ENCODE measurements around the gene SSBP1. TPM values are rescaled to one million over a fixed set of nuclear protein-coding genes. Genes with fewer than 3 reads are reported as not detected.

SSBP1 gene
- total and polyA plus RNA-seq, 2 of the 8 experiments (the other 6 are each of a cell fraction or from before 2014, with no cell fraction given) = 136 to 254 TPM

GRCh38 chr7:141704112-141704511 lies 34.0 kb upstream of the SSBP1 start:
- Histone ChIP-seq H3K4me1 (replicated peaks in 1 of 4; ENCODE audit: control insufficient read depth in 3 of 4, insufficient read depth in 4 of 4, low read length in 3 of 4) (peaks cover 0 to 5% (median 4%) of the 10 kb centered on the region in 4 experiments; a peak in 5 of 7 replicates), H2AFZ (ENCODE audit: low read length) (no peak overlapping the region), H2BK120ac (replicated peaks; ENCODE audit: low read depth, low read length) (no peak overlapping the region), H3K18ac (ENCODE audit: extremely low read depth, low read length) (no peak overlapping the region), H4K91ac (replicated peaks; ENCODE audit: insufficient read length, low read length) (no peak overlapping the region), H3K9ac (replicated peaks in 1 of 4; ENCODE audit: extremely low read depth in 1 of 4, low read depth in 3 of 4, low read length in 3 of 4) (no peak overlapping the region), H4K20me1 (replicated peaks in 1 of 2; ENCODE audit: control insufficient read depth in 1 of 2, insufficient read depth in 2 of 2, low read length in 2 of 2) (no peaks in the 10 kb centered on the region), H2BK5ac (ENCODE audit: low read depth, low read length) (no peak overlapping the region), H3K14ac (ENCODE audit: insufficient read length) (no peak overlapping the region), H3K9me3 (ENCODE audit: insufficient read depth in 2 of 2, low read depth in 1 of 2, low read length in 1 of 2) (no peaks in the 10 kb centered on the region), H3K27ac (ENCODE audit: low read depth, low read length) (no peak overlapping the region), H2BK20ac (ENCODE audit: low read length) (no peak overlapping the region), H2BK12ac (ENCODE audit: low read depth, low read length) (no peak overlapping the region), H3K56ac (replicated peaks; ENCODE audit: insufficient read length, low read depth, low read length) (no peak overlapping the region), H3K4me3 (ENCODE audit: extremely low read depth in 1 of 4, insufficient read depth in 2 of 4, low read depth in 3 of 4, low read length in 4 of 4) (no peak overlapping the region), H3K79me2 (ENCODE audit: control insufficient read depth in 1 of 2, insufficient read depth in 2 of 2, low read length in 2 of 2) (peaks cover 0 to 18% of the 10 kb centered on the region in 2 experiments; a peak in 1 of 4 replicates), H3K4me2 (ENCODE audit: insufficient read depth in 1 of 2, low read depth in 2 of 2, low read length in 2 of 2) (no peak overlapping the region), H4K5ac (ENCODE audit: insufficient read length, low read depth, low read length) (no peak overlapping the region), H3K23me2 (ENCODE audit: low read depth, low read length) (peaks cover 3% of the 10 kb centered on the region; the same call in 1 of the 2 replicates), H2BK15ac (ENCODE audit: low read length) (no peak overlapping the region), H4K8ac (ENCODE audit: extremely low read depth, insufficient read depth, low read length) (no peak overlapping the region), H3K79me1 (ENCODE audit: low read depth, low read length) (no peaks in the 10 kb centered on the region), H3K36me3 (ENCODE audit: control insufficient read depth in 2 of 4, insufficient read depth in 4 of 4, low read length in 3 of 4) (no peaks in the 10 kb centered on the region), H3K4ac (replicated peaks; ENCODE audit: insufficient read length, low read depth, low read length) (no peak overlapping the region), H3K27me3 (replicated peaks in 1 of 4; ENCODE audit: control insufficient read depth in 3 of 4, extremely low read depth in 1 of 4, insufficient read depth in 3 of 4, low read length in 3 of 4) (peaks cover 0 to 8% (median 5%) of the 10 kb centered on the region in 4 experiments; a peak in 3 of 7 replicates), H2AK5ac (ENCODE audit: low read depth, low read length) (no peak overlapping the region), H3K23ac (ENCODE audit: insufficient read length) (no peak overlapping the region)
- FAIRE-seq (no peak), DNase-seq (ENCODE audit: low read depth in 1 of 2, low spot score in 2 of 2) (no peak)
- ChIA-PET POLR2A (ENCODE audit: partially characterized antibody) (no interaction called here), CTCF (ENCODE audit: partially characterized antibody) (interaction anchor here (0.7 kb wide), 1 partner anchor 34 kb away, joined by 3 read pairs; the partner anchor contains the start of gene SSBP1)
- WGBS, 2 experiments (ENCODE audit: extremely low coverage in 1 of 2, insufficient coverage in 1 of 2, insufficient read length in 1 of 2, insufficient replicate concordance in 2 of 2, low coverage in 1 of 2, low lambda C conversion rate in 2 of 2, missing lambda C conversion rate in 1 of 2) = 79% methylated on average over 3 of the region's 3 CpGs; no CpG with 5 or more reads in 1 of the 2 experiments
- TF ChIP-seq TAF1 (IDR thresholded peaks at IDR 0.05; ENCODE audit: low read depth, low read length) (no peak), CHD1 (IDR thresholded peaks at IDR 0.05; ENCODE audit: low read depth, low read length) (no peak), YY1 (IDR thresholded peaks at IDR 0.05; ENCODE audit: low read depth, low read length) (no peak), CTCF (IDR thresholded peaks at IDR 0.05; ENCODE audit: control extremely low read depth in 1 of 3, insufficient read depth in 1 of 3, low read depth in 1 of 3, low read length in 3 of 3) (no peak), SP4 (IDR thresholded peaks at IDR 0.05; ENCODE audit: low read length) (no peak), ZNF274 (IDR thresholded peaks at IDR 0.05; ENCODE audit: borderline replicate concordance, extremely low read depth, low read length) (no peak), HDAC6 (IDR thresholded peaks at IDR 0.05; ENCODE audit: low read depth, low read length) (no peak), PHF8 (conservative IDR thresholded peaks at IDR 0.05; ENCODE audit: low read depth, low read length) (no peak), JUN (IDR thresholded peaks at IDR 0.05; ENCODE audit: low read depth, low read length) (no peak), TCF12 (IDR thresholded peaks at IDR 0.05; ENCODE audit: low read depth, low read length) (no peak), KDM1A (IDR thresholded peaks at IDR 0.05; ENCODE audit: borderline replicate concordance, low read length) (no peak)
